ENCODE results near the gene ZFYVE1.

ZFYVE1 gene

GRCh38 chr14:72928872-72929271 is 98.0 kb downstream of the ZFYVE1 start:
- H3K36me3 ChIP-seq (ENCODE audit: control insufficient read depth in 5 of 5, insufficient read depth in 5 of 5, low read length in 5 of 5), result no peaks in the 10 kb centered on the region
- H3K27me3 ChIP-seq (ENCODE audit: control insufficient read depth in 5 of 5, insufficient read depth in 4 of 5, low read length in 5 of 5), result no peaks in the 10 kb centered on the region
- H3K27ac ChIP-seq (ENCODE audit: low read depth, low read length), result no peak overlapping the region
- no peaks in the 10 kb centered on the region for H3K9me3 ChIP-seq (ENCODE audit: control insufficient read depth in 5 of 5, low read length in 5 of 5)
- peaks cover 1 to 21% (median 14%) of the 10 kb centered on the region in 5 donors for H3K4me1 ChIP-seq (ENCODE audit: control insufficient read depth in 5 of 5, insufficient read depth in 5 of 5, low read length in 5 of 5)
- no peak overlapping the region for H3K4me3 ChIP-seq (ENCODE audit: low read depth in 1 of 5, low read length in 5 of 5)
- no peak overlapping the region for H3K9ac ChIP-seq (ENCODE audit: low read length in 5 of 5)

- no peaks in the 10 kb centered on the region for H3K36me3 ChIP-seq (ENCODE audit: control insufficient read depth in 5 of 5, insufficient read depth in 5 of 5, low read length in 5 of 5)
- peak within 1 kb of the TSS; percentile 62 for H3K27ac ChIP-seq (ENCODE audit: low read depth, low read length)
- no peaks in the 10 kb centered on the region for H3K27me3 ChIP-seq (ENCODE audit: control insufficient read depth in 5 of 5, insufficient read depth in 4 of 5, low read length in 5 of 5)
- H3K4me3 ChIP-seq (ENCODE audit: low read depth in 1 of 5, low read length in 5 of 5), result peak within 1 kb of the TSS; percentile 79 to 95 (median 93)
- H3K9ac ChIP-seq (ENCODE audit: low read length in 5 of 5), result peak within 1 kb of the TSS in 4 of 5 donors; percentile 72 to 82 (median 78)
- no peaks in the 10 kb centered on the region for H3K9me3 ChIP-seq (ENCODE audit: control insufficient read depth in 5 of 5, low read length in 5 of 5)
- peaks cover 1 to 21% (median 14%) of the 10 kb centered on the region in 5 donors for H3K4me1 ChIP-seq (ENCODE audit: control insufficient read depth in 5 of 5, insufficient read depth in 5 of 5, low read length in 5 of 5)
Observed at GRCh38 chr14:72926292-72927028, 100.4 kb downstream of the ZFYVE1 start, which contains the start of gene DCAF4. DCAF4 (plus strand) TSS chr14:72926464; CDS start chr14:72937979, 11,515 bp downstream.

DNA sequence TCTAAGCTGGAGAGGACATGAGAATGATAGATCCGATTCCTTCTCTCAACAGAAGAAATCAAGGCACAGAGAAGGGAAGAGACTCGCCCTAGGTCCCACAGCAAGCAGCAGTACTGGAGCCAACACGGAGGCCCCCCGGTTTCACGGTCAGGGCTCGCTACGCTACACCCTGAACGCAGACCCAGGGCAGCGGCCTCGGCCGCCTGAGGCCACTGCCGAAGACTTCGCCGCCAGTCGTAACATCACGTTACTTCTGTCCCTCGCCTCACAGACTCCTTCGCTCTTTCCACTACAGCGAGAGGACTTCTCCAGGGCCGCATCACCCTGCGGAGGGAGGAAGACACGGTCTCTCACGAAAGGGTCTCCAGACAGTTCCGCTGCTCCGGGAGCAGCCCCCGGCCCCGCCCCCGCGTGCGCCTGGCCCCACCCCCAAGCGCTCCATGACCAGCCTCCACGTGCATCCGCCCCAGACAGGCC is 101.1 kb downstream of the ZFYVE1 start:
- no peak overlapping the region for H3K27ac ChIP-seq (ENCODE audit: low read depth, low read length)
- peak overlapping the region in 3 of 5 donors; percentile 41 to 67 (median 52) for H3K9ac ChIP-seq (ENCODE audit: low read length in 5 of 5)
- no peaks in the 10 kb centered on the region for H3K9me3 ChIP-seq (ENCODE audit: control insufficient read depth in 5 of 5, low read length in 5 of 5)
- H3K27me3 ChIP-seq (ENCODE audit: control insufficient read depth in 5 of 5, insufficient read depth in 4 of 5, low read length in 5 of 5), result peaks cover 0 to 5% (median 0%) of the 10 kb centered on the region in 5 donors
- H3K4me1 ChIP-seq (ENCODE audit: control insufficient read depth in 5 of 5, insufficient read depth in 5 of 5, low read length in 5 of 5), result peaks cover 1 to 21% (median 14%) of the 10 kb centered on the region in 5 donors
- H3K4me3 ChIP-seq (ENCODE audit: low read depth in 1 of 5, low read length in 5 of 5), result peak overlapping the region; percentile 71 to 95 (median 91)
- no peaks in the 10 kb centered on the region for H3K36me3 ChIP-seq (ENCODE audit: control insufficient read depth in 5 of 5, insufficient read depth in 5 of 5, low read length in 5 of 5)

DNA sequence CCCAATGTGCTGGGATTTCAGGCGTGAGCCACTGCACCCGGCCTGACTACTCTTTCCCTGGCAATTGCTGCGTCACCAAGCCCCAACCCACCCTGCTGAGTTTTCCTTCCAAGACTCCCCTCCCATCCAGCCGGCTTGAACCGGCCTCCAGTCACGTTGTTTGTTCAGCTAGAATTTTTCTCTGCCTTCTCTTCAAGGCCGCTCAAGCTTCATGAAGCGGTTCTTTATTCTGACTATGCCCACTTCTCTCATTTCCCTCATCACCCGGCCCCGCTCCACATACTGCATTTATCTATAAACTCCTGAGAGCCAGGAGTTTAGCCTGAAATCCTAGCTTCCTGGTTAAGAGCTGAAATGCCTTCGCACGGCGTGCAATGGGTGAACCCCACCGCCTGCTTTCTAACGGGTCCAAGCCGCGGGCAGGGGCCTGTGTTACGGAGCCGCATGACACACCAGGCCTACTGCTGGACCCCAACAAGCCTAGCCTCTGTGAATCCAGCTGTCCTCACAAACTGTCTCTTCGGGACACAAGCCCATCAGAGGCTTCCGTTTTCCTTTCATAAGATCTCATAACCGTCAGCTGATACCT is 101.6 kb downstream of the ZFYVE1 start:
- H3K9me3 ChIP-seq (ENCODE audit: control insufficient read depth in 5 of 5, low read length in 5 of 5), result no peaks in the 10 kb centered on the region
- H3K9ac ChIP-seq (ENCODE audit: low read length in 5 of 5), result peak overlapping the region in 2 of 5 donors; percentile 41 to 67
- no peaks in the 10 kb centered on the region for H3K36me3 ChIP-seq (ENCODE audit: control insufficient read depth in 5 of 5, insufficient read depth in 5 of 5, low read length in 5 of 5)
- peaks cover 1 to 21% (median 14%) of the 10 kb centered on the region in 5 donors for H3K4me1 ChIP-seq (ENCODE audit: control insufficient read depth in 5 of 5, insufficient read depth in 5 of 5, low read length in 5 of 5)
- peaks cover 0 to 6% (median 0%) of the 10 kb centered on the region in 5 donors for H3K27me3 ChIP-seq (ENCODE audit: control insufficient read depth in 5 of 5, insufficient read depth in 4 of 5, low read length in 5 of 5)
- no peak overlapping the region for H3K27ac ChIP-seq (ENCODE audit: low read depth, low read length)
- peak overlapping the region; percentile 67 to 95 (median 79) for H3K4me3 ChIP-seq (ENCODE audit: low read depth in 1 of 5, low read length in 5 of 5)

- no peak overlapping the region for H3K9ac ChIP-seq (ENCODE audit: low read length in 5 of 5)
- H3K4me1 ChIP-seq (ENCODE audit: control insufficient read depth in 5 of 5, insufficient read depth in 5 of 5, low read length in 5 of 5), result peaks cover 1 to 21% (median 14%) of the 10 kb centered on the region in 5 donors
- H3K27ac ChIP-seq (ENCODE audit: low read depth, low read length), result no peak overlapping the region
Observed at GRCh38 chr14:72924337-72924736, 102.6 kb downstream of the ZFYVE1 start.

DNA sequence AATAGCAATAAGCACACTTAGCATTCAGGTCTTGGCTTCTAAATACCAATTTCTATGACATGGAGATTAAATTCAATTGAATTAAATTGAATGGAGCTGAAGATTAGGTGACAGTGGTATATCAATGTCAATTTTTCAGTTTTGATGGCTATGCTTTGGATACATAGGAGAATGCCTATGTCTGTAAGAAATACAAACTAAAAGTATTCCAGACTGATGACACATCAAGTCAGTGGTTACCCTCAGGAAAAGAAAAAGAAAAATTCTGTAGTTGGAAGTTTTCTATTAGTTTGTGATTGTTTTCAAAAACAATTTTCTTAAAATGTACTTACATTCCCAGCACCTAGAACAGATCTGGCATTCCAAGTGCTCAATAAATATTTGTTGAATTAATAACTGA is 105.5 kb downstream of the ZFYVE1 start:
- Histone ChIP-seq H3K36me3 (ENCODE audit: control insufficient read depth in 5 of 5, insufficient read depth in 5 of 5, low read length in 5 of 5) (no peaks in the 10 kb centered on the region), H3K9ac (ENCODE audit: low read length in 5 of 5) (no peak overlapping the region), H3K27me3 (ENCODE audit: control insufficient read depth in 5 of 5, insufficient read depth in 4 of 5, low read length in 5 of 5) (peaks cover 2 to 15% (median 4%) of the 10 kb centered on the region in 5 donors), H3K27ac (ENCODE audit: low read depth, low read length) (no peak overlapping the region), H3K4me1 (ENCODE audit: control insufficient read depth in 5 of 5, insufficient read depth in 5 of 5, low read length in 5 of 5) (peaks cover 1 to 9% (median 5%) of the 10 kb centered on the region in 5 donors), H3K9me3 (ENCODE audit: control insufficient read depth in 5 of 5, low read length in 5 of 5) (no peaks in the 10 kb centered on the region), H3K4me3 (ENCODE audit: low read depth in 1 of 5, low read length in 5 of 5) (no peak overlapping the region)

More at GRCh38 chr14:72924337-72924736, 102.6 kb downstream of the ZFYVE1 start:
- H3K4me3 ChIP-seq (ENCODE audit: low read depth in 1 of 5, low read length in 5 of 5), result no peak overlapping the region
- H3K27me3 ChIP-seq (ENCODE audit: control insufficient read depth in 5 of 5, insufficient read depth in 4 of 5, low read length in 5 of 5), result peaks cover 0 to 6% (median 2%) of the 10 kb centered on the region in 5 donors
- H3K36me3 ChIP-seq (ENCODE audit: control insufficient read depth in 5 of 5, insufficient read depth in 5 of 5, low read length in 5 of 5), result no peaks in the 10 kb centered on the region
- H3K9me3 ChIP-seq (ENCODE audit: control insufficient read depth in 5 of 5, low read length in 5 of 5), result no peaks in the 10 kb centered on the region

DNA sequence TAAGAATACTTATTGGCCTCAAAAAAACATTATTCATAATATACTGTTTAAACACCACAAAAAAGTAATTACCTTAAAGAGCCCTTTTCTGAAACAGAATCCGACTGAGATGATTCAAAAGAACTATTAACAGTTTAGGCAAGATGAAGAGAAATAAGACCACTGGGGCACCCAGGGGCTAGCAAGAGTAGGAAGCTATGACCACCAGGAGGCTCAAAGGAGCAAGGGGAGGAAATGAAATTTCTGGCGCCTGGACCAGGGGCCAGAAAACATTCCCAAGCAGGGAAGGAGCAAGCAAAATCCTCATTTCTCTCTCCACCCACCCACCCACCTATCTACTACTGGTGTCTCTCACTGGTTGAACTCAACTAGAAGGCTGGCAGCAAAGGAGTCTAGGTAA is 106.9 kb downstream of the ZFYVE1 start:
- no peak overlapping the region for H3K9ac ChIP-seq (ENCODE audit: low read length in 5 of 5)
- no peaks in the 10 kb centered on the region for H3K36me3 ChIP-seq (ENCODE audit: control insufficient read depth in 5 of 5, insufficient read depth in 5 of 5, low read length in 5 of 5)
- no peak overlapping the region for H3K27ac ChIP-seq (ENCODE audit: low read depth, low read length)
- H3K27me3 ChIP-seq (ENCODE audit: control insufficient read depth in 5 of 5, insufficient read depth in 4 of 5, low read length in 5 of 5), result peaks cover 2 to 15% (median 4%) of the 10 kb centered on the region in 5 donors
- no peak overlapping the region for H3K4me3 ChIP-seq (ENCODE audit: low read depth in 1 of 5, low read length in 5 of 5)
- no peaks in the 10 kb centered on the region for H3K4me1 ChIP-seq (ENCODE audit: control insufficient read depth in 5 of 5, insufficient read depth in 5 of 5, low read length in 5 of 5)
- H3K9me3 ChIP-seq (ENCODE audit: control insufficient read depth in 5 of 5, low read length in 5 of 5), result no peaks in the 10 kb centered on the region
